Measurements from ENCODE around the gene SMOC2.

Gene SMOC2

DNA sequence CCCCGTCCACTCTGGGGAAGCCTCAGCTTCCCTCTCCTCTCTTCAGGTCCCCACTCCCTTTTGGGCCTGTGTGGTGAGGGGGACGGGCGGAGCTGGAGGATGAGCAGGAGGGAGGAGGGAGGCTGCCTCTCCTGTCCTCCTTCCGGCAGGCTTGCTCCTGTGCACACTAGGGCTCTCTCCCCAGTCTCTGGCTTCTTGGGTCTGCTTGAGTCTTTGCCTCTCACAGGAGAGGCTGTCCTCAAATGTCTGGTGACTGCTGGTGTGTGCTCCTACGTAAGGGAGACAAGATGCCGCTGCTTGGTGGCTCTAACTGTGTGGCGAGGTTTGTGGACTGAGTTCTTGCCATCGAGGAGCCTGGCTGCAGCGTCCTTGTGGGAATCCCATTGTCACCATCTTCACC, 8.8 kb upstream of the SMOC2 start:
- H3K4me3 ChIP-seq (ENCODE audit: low read length) = no peak overlapping the region
- H2AFZ ChIP-seq (ENCODE audit: low read depth, low read length) = no peak overlapping the region
- no peaks in the 10 kb centered on the region for H3K4me1 ChIP-seq (ENCODE audit: low read length)
- H3K27me3 ChIP-seq (ENCODE audit: low read depth, low read length) = no peaks in the 10 kb centered on the region
- no peak overlapping the region for H3K27ac ChIP-seq (ENCODE audit: low read length)
- no peaks in the 10 kb centered on the region for H3K36me3 ChIP-seq (replicated peaks; ENCODE audit: low read depth, low read length)
- no peaks in the 10 kb centered on the region for H3K9me3 ChIP-seq (ENCODE audit: insufficient read depth, low read length)
- H4K20me1 ChIP-seq (ENCODE audit: insufficient read depth, low read length) = no peaks in the 10 kb centered on the region
- H3K79me2 ChIP-seq (ENCODE audit: low read length) = no peaks in the 10 kb centered on the region
- TF ChIP-seq, protein P1, sequence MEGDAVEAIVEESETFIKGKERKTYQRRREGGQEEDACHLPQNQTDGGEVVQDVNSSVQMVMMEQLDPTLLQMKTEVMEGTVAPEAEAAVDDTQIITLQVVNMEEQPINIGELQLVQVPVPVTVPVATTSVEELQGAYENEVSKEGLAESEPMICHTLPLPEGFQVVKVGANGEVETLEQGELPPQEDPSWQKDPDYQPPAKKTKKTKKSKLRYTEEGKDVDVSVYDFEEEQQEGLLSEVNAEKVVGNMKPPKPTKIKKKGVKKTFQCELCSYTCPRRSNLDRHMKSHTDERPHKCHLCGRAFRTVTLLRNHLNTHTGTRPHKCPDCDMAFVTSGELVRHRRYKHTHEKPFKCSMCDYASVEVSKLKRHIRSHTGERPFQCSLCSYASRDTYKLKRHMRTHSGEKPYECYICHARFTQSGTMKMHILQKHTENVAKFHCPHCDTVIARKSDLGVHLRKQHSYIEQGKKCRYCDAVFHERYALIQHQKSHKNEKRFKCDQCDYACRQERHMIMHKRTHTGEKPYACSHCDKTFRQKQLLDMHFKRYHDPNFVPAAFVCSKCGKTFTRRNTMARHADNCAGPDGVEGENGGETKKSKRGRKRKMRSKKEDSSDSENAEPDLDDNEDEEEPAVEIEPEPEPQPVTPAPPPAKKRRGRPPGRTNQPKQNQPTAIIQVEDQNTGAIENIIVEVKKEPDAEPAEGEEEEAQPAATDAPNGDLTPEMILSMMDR (IDR thresholded peaks at IDR 0.05; ENCODE audit: low read depth, low read length) = no peak
- no peak for TF ChIP-seq EZH2phosphoT487 (IDR thresholded peaks at IDR 0.05; ENCODE audit: low read depth)
- H3K4me2 ChIP-seq (ENCODE audit: low read length) = no peak overlapping the region
- H3K9ac ChIP-seq (ENCODE audit: low read length) = no peak overlapping the region

DNA sequence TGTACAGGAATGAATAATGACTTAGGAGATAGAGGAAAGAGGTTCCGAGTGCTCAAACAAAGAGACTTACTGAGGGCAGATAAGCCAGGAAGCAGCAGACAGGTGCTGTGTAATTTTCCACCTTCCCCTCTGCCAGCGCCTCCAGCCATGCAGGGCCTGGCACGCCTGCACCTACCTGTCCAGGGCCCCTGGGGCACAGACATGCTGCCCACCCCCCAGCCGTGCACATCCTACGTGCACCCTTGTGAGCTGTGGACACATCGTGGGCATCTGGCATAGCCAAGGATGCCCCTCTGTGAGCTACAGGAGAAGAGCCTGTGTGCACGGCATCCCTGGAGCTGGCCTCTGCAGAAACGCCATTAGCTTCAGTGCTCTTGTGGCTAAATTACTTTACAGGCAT, 7.1 kb upstream of the SMOC2 start:
- no peaks in the 10 kb centered on the region for H3K36me3 ChIP-seq (replicated peaks; ENCODE audit: low read depth, low read length)
- H3K79me2 ChIP-seq (ENCODE audit: low read length) = no peaks in the 10 kb centered on the region
- H3K9ac ChIP-seq (ENCODE audit: low read length) = no peak overlapping the region
- H2AFZ ChIP-seq (ENCODE audit: low read depth, low read length) = no peak overlapping the region
- H3K4me3 ChIP-seq (ENCODE audit: low read length) = no peak overlapping the region
- no peak for TF ChIP-seq EZH2phosphoT487 (IDR thresholded peaks at IDR 0.05; ENCODE audit: low read depth)
- TF ChIP-seq, protein P1 (IDR thresholded peaks at IDR 0.05; ENCODE audit: low read depth, low read length) = no peak
- no peak overlapping the region for H3K27ac ChIP-seq (ENCODE audit: low read length)
- no peaks in the 10 kb centered on the region for H3K9me3 ChIP-seq (ENCODE audit: insufficient read depth, low read length)
- H4K20me1 ChIP-seq (ENCODE audit: insufficient read depth, low read length) = no peaks in the 10 kb centered on the region
- H3K4me1 ChIP-seq (ENCODE audit: low read length) = no peaks in the 10 kb centered on the region
- no peak overlapping the region for H3K4me2 ChIP-seq (ENCODE audit: low read length)
- H3K27me3 ChIP-seq (ENCODE audit: low read depth, low read length) = no peaks in the 10 kb centered on the region

DNA sequence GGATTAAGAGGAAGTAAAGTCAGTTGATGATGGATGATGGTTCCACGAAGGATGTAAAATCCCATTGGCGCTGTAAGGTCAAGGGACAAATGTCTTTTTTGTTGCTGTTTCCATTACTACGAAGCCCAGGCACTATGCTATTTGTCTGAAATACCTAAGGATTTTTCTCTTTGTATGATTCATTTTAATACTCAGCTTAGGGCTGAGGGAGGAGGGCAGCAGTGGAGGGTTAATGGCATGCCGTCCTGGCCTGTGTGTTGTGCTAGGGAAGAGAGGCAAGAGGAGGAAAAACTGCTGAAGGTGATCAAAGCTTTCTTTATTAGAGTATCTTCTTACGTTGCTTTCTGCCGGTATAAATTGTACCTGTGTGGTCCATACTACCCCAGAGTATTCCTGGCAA, 6.5 kb upstream of the SMOC2 start:
- Histone ChIP-seq H3K4me3 (ENCODE audit: low read length) (no peak overlapping the region), H3K79me2 (ENCODE audit: low read length) (no peaks in the 10 kb centered on the region), H3K36me3 (replicated peaks; ENCODE audit: low read depth, low read length) (no peaks in the 10 kb centered on the region), H3K4me1 (ENCODE audit: low read length) (no peaks in the 10 kb centered on the region), H3K9ac (ENCODE audit: low read length) (no peak overlapping the region), H3K27ac (ENCODE audit: low read length) (no peak overlapping the region), H2AFZ (ENCODE audit: low read depth, low read length) (no peak overlapping the region), H3K9me3 (ENCODE audit: insufficient read depth, low read length) (no peaks in the 10 kb centered on the region), H4K20me1 (ENCODE audit: insufficient read depth, low read length) (no peaks in the 10 kb centered on the region), H3K27me3 (ENCODE audit: low read depth, low read length) (no peaks in the 10 kb centered on the region), H3K4me2 (ENCODE audit: low read length) (no peak overlapping the region)
- TF ChIP-seq, protein P1 (IDR thresholded peaks at IDR 0.05; ENCODE audit: low read depth, low read length) = no peak
- no peak for TF ChIP-seq EZH2phosphoT487 (IDR thresholded peaks at IDR 0.05; ENCODE audit: low read depth)

DNA sequence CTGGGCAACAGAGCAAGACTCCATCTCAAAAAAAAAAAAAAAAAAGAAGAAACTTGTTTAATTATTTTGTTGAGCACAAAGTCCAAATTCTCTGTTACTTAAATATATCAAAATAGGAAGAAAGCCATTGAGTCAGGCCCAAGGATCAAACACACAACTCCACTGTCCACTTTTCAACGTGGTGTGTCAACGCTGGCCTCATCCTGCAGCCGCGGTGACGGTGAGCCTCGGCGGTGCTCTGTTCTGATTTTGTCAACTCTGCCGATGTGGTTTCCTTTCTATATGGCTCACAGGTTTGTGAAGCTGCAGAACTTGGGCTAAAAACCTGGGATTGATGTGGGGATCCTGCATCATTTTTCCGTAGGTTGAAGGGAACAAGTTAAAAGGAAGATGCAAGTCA, 3.2 kb upstream of the SMOC2 start:
- no peak for TF ChIP-seq EZH2phosphoT487 (IDR thresholded peaks at IDR 0.05; ENCODE audit: low read depth)
- TF ChIP-seq, protein P1 (IDR thresholded peaks at IDR 0.05; ENCODE audit: low read depth, low read length) = no peak
- no peak overlapping the region for H2AFZ ChIP-seq (ENCODE audit: low read depth, low read length)

More for the DNA sequence above, 3.2 kb upstream of the SMOC2 start:
- H3K4me2 ChIP-seq (ENCODE audit: low read length) = no peak overlapping the region
- no peak overlapping the region for H3K4me3 ChIP-seq (ENCODE audit: low read length)
- H3K9me3 ChIP-seq (ENCODE audit: insufficient read depth, low read length) = no peaks in the 10 kb centered on the region
- no peaks in the 10 kb centered on the region for H3K36me3 ChIP-seq (replicated peaks; ENCODE audit: low read depth, low read length)
- no peak overlapping the region for H3K9ac ChIP-seq (ENCODE audit: low read length)
- no peak overlapping the region for H3K27ac ChIP-seq (ENCODE audit: low read length)
- H4K20me1 ChIP-seq (ENCODE audit: insufficient read depth, low read length) = no peaks in the 10 kb centered on the region
- H3K4me1 ChIP-seq (ENCODE audit: low read length) = no peaks in the 10 kb centered on the region
- H3K79me2 ChIP-seq (ENCODE audit: low read length) = no peaks in the 10 kb centered on the region
- H3K27me3 ChIP-seq (ENCODE audit: low read depth, low read length) = no peaks in the 10 kb centered on the region

Measured in OCI-LY3 (cell line).